Activated B cell treated with CpG ODN at 0.5 μM for 24 hours (primary cell): ENCODE data around the gene PTPN9. TPM values are rescaled to one million over a fixed set of nuclear protein-coding genes. Genes with fewer than 3 reads are reported as not detected.
"Not testable (repeated sequence)": the region's sequence is repeated elsewhere in the genome, so short reads cannot be mapped to it uniquely, and the experiment has no call there.

Experiments
- ATAC-seq: fragments of 200-7000 bp; cut with Tn5 transposase; one replicate; pipeline ENCODE4 v1.10.0; 2021; ENCODE audit warnings: low read depth, mild to moderate bottlenecking, moderate library complexity
- CTCF ChIA-PET: fragments of 350-600 bp; sonication (Branson Sonifier 250); formaldehyde crosslinking; loops from one replicate; lab custom pipeline; 2021; ENCODE audit warnings: antibody characterized with exemption; lab: Charles Lee
- POLR2A ChIA-PET: fragments of 350-600 bp; sonication (Branson Sonifier 250); formaldehyde crosslinking; loops from one replicate; lab custom pipeline; 2021; ENCODE audit warnings: antibody characterized with exemption; lab: Charles Lee
- DNase-seq: peaks from one replicate; pipeline ENCODE4 v3.0.0; 2022
- H3K27ac Mint-ChIP-seq: one replicate; pipeline ENCODE4 v1.8.0; 2020; ENCODE audit warnings: mixed read lengths
- H3K27me3 Mint-ChIP-seq: one replicate; pipeline ENCODE4 v1.8.0; 2021; ENCODE audit warnings: mixed read lengths
- H3K36me3 Mint-ChIP-seq: one replicate; pipeline ENCODE4 v1.8.0; 2021; ENCODE audit warnings: low read depth, mixed read lengths
- H3K4me1 Mint-ChIP-seq: one replicate; pipeline ENCODE4 v1.8.0; 2021; ENCODE audit warnings: mixed read lengths
- H3K4me3 Mint-ChIP-seq: one replicate; pipeline ENCODE4 v1.8.0; 2020; ENCODE audit warnings: mild to moderate bottlenecking, mixed read lengths
- H3K9me3 Mint-ChIP-seq: one replicate; pipeline ENCODE4 v1.8.0; 2020; ENCODE audit warnings: mixed read lengths
- CTCF ChIP-seq: fragments of 200-600 bp; IDR thresholded peaks from one replicate; pipeline ENCODE4 v1.8.0; 2022; ENCODE audit warnings: antibody characterized with exemption, mild to moderate bottlenecking
- intact Hi-C: fragments of 100-400 bp; cut with micrococcal nuclease; formaldehyde crosslinking; loops from one replicate; pipeline ENCODE4 v1.15.1; 2024
- total RNA-seq: library from RNA; stranded (reverse); gene quantifications from 2 replicates; pipeline ENCODE4 v1.2.3, GENCODE V29; 2022

Gene PTPN9
- total RNA-seq, 1 donor from 2014 or later, result 19.2 TPM

DNA sequence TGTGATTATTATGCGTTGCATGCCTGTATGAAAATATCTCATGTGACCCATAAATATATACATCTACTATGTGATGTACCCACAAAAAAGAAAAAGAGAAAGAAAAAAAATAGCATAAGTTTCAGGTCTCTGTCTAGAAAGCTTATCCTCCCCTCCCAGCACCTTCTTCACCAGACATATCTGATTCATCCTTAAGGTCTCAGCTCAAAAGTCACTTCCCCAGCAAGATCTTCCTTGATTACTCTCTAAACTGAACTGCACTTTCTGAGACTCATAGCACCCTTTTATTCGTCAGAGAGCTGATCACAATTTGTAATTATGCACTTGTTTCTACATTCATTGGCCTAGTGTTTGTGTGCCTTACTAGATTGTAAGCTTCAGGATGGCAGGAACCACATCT, 11.1 kb upstream of the PTPN9 start:
- no peak for DNase-seq
- POLR2A ChIA-PET, result no interaction called here
- H3K27me3 Mint-ChIP-seq, result no peaks in the 10 kb centered on the region
- no peak for ATAC-seq
- CTCF ChIA-PET, result no interaction called here
- no peak overlapping the region for H3K4me3 Mint-ChIP-seq
- H3K4me1 Mint-ChIP-seq, result no peaks in the 10 kb centered on the region
- no peaks in the 10 kb centered on the region for H3K9me3 Mint-ChIP-seq
- no peak overlapping the region for H3K27ac Mint-ChIP-seq
- intact Hi-C loops, result no loop called here
- TF ChIP-seq CTCF, result no peak
- peaks cover 23% of the 10 kb centered on the region for H3K36me3 Mint-ChIP-seq

DNA sequence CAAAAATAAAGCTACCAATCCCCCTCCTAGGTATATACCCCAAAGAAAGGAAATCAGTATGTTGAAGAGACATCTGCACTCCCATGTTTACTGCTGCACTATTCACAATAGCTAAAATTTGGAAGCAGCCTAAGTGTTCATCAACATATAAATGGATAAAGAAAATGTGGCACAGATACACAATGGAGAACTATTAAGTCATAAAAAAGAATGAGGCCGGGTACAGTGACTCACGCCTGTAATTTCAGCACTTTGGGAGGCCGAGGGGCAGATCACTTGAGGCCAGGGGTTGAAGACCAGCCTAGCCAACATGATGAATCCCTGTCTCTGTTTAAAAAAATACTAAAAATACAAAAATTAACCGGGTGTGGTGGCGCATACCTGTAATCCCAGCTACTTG, 10.0 kb upstream of the PTPN9 start:
- H3K9me3 Mint-ChIP-seq, result no peaks in the 10 kb centered on the region
- H3K4me1 Mint-ChIP-seq, result no peaks in the 10 kb centered on the region
- no peak overlapping the region for H3K27ac Mint-ChIP-seq
- ChIA-PET CTCF (no interaction called here), POLR2A (no interaction called here)
- ATAC-seq (no peak), DNase-seq (no peak)
- H3K4me3 Mint-ChIP-seq, result no peak overlapping the region
- intact Hi-C loops, result no loop called here
- H3K36me3 Mint-ChIP-seq, result peaks cover 16% of the 10 kb centered on the region
- no peaks in the 10 kb centered on the region for H3K27me3 Mint-ChIP-seq
- no peak for TF ChIP-seq CTCF

- POLR2A ChIA-PET, intact Hi-C loops, H3K9me3 Mint-ChIP-seq, CTCF ChIA-PET, H3K27me3 Mint-ChIP-seq, H3K27ac Mint-ChIP-seq, H3K4me1 Mint-ChIP-seq, ATAC-seq, DNase-seq, H3K4me3 Mint-ChIP-seq: not testable (repeated sequence)
- peaks cover 10% of the 10 kb centered on the region for H3K36me3 Mint-ChIP-seq
Observed at GRCh38 chr15:75586422-75586821, 7.3 kb upstream of the PTPN9 start.

DNA sequence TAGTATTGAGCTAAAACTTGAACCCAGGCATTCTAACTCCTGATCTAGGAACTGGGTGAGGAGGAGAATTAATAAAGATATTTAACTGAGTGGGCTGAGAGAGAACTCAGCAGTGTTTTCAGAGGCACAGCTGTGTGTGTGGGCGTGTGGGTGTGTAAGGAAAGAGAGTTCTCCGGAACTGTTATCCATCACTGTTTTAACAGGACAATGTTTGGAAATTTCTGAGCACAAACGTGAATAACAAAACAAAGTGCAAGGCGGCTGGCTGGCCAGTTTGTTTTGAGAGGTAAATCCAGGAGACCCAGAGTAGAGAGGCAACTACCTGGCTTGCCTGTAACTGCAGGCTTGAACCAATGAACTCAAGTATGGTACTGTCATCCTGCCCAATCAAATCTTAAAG, 5.0 kb upstream of the PTPN9 start:
- no peak overlapping the region for H3K27ac Mint-ChIP-seq
- DNase-seq, result no peak
- H3K4me1 Mint-ChIP-seq, result peaks cover 6% of the 10 kb centered on the region
- no peak overlapping the region for H3K4me3 Mint-ChIP-seq
- no peak for TF ChIP-seq CTCF
- no peak for ATAC-seq
- POLR2A ChIA-PET, result no interaction called here
- no peaks in the 10 kb centered on the region for H3K27me3 Mint-ChIP-seq
- peaks cover 8% of the 10 kb centered on the region for H3K36me3 Mint-ChIP-seq
- no peaks in the 10 kb centered on the region for H3K9me3 Mint-ChIP-seq
- intact Hi-C loops, result no loop called here
- CTCF ChIA-PET, result no interaction called here

DNA sequence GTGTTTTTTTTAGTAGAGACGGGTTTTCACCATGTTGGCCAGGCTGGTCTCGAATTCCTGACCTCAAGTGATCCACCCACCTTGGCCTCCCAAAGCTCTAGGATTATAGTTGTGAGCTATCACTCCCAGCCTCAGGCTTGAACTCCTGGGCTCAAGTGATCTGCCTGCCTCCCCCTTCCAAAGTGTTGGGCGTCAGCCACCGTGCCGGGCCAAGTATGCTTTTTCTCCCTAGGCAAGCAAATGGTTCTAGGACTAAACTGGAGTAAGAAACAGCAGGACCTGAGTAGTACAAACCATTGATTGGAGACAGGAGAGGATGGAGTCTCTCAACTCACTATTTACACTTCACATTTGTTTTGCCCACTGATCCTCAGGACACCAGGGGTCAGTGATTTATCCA, 4.6 kb upstream of the PTPN9 start:
- ChIA-PET CTCF (no interaction called here), POLR2A (no interaction called here)
- H3K4me1 Mint-ChIP-seq, result peaks cover 6% of the 10 kb centered on the region
- intact Hi-C loops, result no loop called here
- no peaks in the 10 kb centered on the region for H3K27me3 Mint-ChIP-seq
- TF ChIP-seq CTCF, result no peak
- H3K36me3 Mint-ChIP-seq, result peaks cover 7% of the 10 kb centered on the region
- DNase-seq, result no peak
- no peak overlapping the region for H3K27ac Mint-ChIP-seq
- no peaks in the 10 kb centered on the region for H3K9me3 Mint-ChIP-seq
- H3K4me3 Mint-ChIP-seq, result no peak overlapping the region
- no peak for ATAC-seq

- H3K9me3 Mint-ChIP-seq, POLR2A ChIA-PET, H3K36me3 Mint-ChIP-seq, H3K4me3 Mint-ChIP-seq, DNase-seq, H3K27ac Mint-ChIP-seq, intact Hi-C loops, H3K4me1 Mint-ChIP-seq, H3K27me3 Mint-ChIP-seq, ATAC-seq: not testable (repeated sequence)
- CTCF ChIA-PET, result interaction anchor here (1.3 kb wide), 1 partner anchor 65 kb away, joined by 3 read pairs; the partner anchor contains the start of gene SNX33
Observed at GRCh38 chr15:75582943-75583342, 3.8 kb upstream of the PTPN9 start.
